ENCODE measurements around the gene GPC6.

The GPC6 gene

DNA sequence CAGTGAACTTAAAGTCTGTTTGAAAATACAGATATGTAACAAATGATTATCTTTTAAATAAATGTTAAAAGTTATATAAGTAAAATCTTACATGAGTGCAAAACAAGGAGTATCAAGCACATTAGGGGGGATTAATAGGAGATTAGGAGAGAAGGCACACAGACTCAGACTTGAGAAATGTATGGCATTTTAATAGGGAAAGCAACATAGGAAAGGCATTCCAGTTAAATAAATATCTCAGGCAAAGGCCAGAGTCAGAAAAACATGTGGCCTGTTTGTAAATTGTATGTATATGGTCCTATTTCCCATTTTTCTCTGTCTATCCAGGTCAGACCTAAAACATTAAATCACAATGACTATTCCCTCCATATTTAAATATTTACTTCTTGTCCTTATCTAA lies 462.7 kb downstream of the GPC6 start:
- DNase-seq (no peak), ATAC-seq (no peak)
- Mint-ChIP-seq H3K36me3 (ENCODE audit: low read depth) (no peaks in the 10 kb centered on the region), H3K4me3 (no peak overlapping the region), H3K4me1 (no peaks in the 10 kb centered on the region), H3K9me3 (peaks cover 4% of the 10 kb centered on the region), H3K27ac (no peak overlapping the region), H3K27me3 (no peaks in the 10 kb centered on the region)

DNA sequence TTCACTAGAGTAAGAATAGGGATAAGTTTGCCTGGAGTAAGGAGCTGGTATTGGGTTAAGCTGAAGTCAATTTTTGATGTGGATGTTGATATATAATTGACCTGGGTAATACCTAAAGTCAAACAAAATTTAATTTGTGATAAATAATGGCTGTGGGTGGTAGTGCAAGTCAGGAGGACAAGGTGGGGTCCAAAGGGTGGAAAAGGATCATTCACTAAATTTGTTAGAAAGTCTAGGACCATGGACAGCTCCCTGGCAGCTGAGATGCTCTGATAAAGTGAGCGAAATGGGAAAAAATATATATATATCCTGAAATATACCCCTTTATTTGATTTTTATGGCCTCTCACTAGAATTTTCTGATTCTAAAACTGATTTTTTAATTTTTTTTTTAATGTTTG lies 463.5 kb downstream of the GPC6 start:
- DNase-seq (no peak), ATAC-seq (no peak)
- no peak overlapping the region for H3K4me3 Mint-ChIP-seq
- H3K27me3 Mint-ChIP-seq = no peaks in the 10 kb centered on the region
- H3K9me3 Mint-ChIP-seq = peaks cover 4% of the 10 kb centered on the region
- no peaks in the 10 kb centered on the region for H3K36me3 Mint-ChIP-seq (ENCODE audit: low read depth)
- no peak overlapping the region for H3K27ac Mint-ChIP-seq
- no peaks in the 10 kb centered on the region for H3K4me1 Mint-ChIP-seq

DNA sequence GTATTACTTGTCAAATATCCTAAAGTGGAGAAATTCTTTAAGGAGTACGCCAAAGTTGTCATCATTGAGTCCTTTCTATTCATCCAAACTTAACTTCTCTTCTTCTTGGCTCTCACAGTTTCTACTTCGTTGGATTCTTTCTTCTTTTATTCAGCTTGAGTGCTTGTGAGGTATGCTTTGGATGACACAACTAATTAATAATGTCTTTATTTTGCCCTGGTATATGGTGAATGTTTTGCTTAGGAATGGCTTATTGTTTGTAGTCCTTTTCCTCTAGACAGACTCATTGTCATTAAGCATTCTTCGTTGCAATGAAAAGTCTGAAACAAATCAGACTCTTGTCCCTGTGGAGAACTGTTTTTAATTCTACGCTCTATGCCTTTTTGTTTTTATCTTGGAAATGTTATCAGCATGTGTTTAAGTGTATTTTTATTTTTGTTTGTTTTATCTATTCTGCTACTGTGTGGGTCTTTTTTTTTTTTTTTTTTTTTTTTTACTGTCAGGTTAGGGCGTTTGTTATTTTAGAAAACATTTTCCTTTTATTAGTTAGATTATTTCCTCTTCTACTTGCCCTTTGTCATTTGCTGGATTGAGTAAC lies 471.5 kb downstream of the GPC6 start:
- ATAC-seq = no peak
- Mint-ChIP-seq H3K36me3 (ENCODE audit: low read depth) (no peaks in the 10 kb centered on the region), H3K4me3 (no peak overlapping the region), H3K9me3 (peaks cover 4% of the 10 kb centered on the region), H3K27me3 (no peaks in the 10 kb centered on the region), H3K4me1 (no peaks in the 10 kb centered on the region), H3K27ac (no peak overlapping the region)
- no peak for DNase-seq

DNA sequence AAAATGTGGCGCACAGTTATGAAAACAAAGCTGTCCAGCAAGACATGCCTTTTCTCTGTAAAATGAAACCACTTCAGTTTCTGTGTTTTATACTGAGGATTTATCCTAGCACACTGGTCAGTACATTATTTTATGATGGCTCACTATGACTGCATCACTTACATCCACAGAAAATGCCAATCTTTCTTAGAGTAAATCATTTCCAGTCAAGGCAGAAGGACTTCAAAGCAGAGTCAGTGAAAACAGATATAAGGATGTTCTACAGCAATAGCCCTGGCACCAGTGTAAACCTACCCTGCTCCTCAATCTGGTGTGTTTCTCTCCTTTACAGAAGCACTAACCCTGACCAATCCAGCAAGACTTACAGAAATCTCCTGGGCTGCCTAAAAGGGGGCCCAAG lies 473.5 kb downstream of the GPC6 start:
- H3K36me3 Mint-ChIP-seq (ENCODE audit: low read depth) = no peaks in the 10 kb centered on the region
- no peak overlapping the region for H3K4me3 Mint-ChIP-seq
- peaks cover 4% of the 10 kb centered on the region for H3K9me3 Mint-ChIP-seq
- no peak for DNase-seq
- H3K27ac Mint-ChIP-seq = no peak overlapping the region
- no peaks in the 10 kb centered on the region for H3K27me3 Mint-ChIP-seq
- ATAC-seq = no peak
- H3K4me1 Mint-ChIP-seq = no peaks in the 10 kb centered on the region

DNA sequence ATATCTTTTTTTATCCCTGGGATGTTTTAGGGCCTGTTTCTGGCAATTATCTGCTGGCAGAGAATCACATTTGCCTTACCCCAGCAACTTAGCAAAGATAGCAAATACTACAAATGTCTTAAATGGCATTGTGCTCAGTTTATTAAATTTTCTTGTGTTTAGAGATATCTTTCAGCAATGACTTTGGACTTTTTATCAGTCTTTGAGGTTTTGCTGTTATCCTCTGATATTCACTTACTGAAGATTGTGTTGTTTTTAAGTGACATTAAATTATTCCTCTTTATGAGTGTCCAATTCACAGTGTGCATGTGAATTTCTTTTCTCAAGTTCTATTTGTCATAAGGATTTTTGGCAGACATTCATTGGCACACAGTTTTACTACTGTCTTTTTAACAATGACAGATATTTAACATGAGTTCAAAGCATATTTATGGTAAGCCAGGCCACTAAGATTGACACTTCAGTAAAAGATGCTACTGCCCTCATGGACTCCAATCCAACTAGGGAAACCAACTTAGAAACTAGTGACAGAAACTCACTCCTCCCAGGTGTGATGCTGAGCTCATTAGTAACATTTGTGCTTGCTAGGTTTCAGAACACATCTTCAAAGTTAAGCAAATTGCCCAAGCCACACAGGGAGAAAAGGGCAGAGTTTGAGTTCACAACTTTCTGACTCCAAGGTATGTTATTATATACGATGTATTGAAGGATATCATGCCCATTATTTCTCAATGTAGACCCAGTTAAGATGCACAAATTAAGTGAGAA lies 481.9 kb downstream of the GPC6 start:
- H3K27me3 Mint-ChIP-seq = no peaks in the 10 kb centered on the region
- H3K36me3 Mint-ChIP-seq (ENCODE audit: low read depth) = no peaks in the 10 kb centered on the region
- no peaks in the 10 kb centered on the region for H3K4me1 Mint-ChIP-seq
- H3K27ac Mint-ChIP-seq = no peak overlapping the region
- H3K4me3 Mint-ChIP-seq = no peak overlapping the region
- H3K9me3 Mint-ChIP-seq = peaks cover 3% of the 10 kb centered on the region
- ATAC-seq (no peak), DNase-seq (no peak)

DNA sequence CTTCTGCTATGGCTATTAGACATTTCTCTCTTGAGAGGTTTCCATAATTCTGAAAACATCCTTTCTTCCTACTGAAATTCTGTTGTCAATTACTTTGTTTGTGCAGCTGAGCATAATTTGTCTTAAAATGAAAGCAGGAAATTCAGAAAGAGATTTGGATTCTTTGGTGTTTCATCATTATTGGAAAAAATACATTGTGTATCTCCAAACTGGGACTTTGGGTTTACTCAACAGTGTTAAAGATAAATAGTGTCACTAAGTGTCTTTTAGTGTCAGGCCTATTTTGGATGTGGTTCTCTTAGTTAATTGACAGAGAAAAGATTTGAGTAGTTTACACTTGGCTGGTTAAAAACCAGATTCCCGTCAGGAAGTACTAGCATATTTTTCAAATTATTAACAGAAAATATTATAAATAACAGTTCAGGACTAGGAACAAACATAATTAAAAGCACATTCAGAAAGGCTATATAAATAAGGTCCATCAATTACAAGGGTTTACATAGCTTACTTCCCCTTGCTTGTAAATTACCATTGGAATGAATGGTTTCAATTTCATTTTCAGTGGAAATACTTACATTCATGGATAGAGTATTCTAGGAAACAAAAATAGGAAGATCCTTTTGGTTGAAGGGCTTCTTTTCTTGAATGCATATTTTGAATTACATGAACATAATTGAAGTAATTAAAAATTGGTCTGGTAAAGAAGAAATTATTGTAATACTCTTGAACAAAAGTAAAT lies 483.1 kb downstream of the GPC6 start:
- Mint-ChIP-seq H3K9me3 (peaks cover 14% of the 10 kb centered on the region), H3K4me3 (no peak overlapping the region), H3K27me3 (no peaks in the 10 kb centered on the region), H3K4me1 (no peaks in the 10 kb centered on the region), H3K27ac (no peak overlapping the region), H3K36me3 (ENCODE audit: low read depth) (no peaks in the 10 kb centered on the region)
- no peak for DNase-seq
- no peak for ATAC-seq

DNA sequence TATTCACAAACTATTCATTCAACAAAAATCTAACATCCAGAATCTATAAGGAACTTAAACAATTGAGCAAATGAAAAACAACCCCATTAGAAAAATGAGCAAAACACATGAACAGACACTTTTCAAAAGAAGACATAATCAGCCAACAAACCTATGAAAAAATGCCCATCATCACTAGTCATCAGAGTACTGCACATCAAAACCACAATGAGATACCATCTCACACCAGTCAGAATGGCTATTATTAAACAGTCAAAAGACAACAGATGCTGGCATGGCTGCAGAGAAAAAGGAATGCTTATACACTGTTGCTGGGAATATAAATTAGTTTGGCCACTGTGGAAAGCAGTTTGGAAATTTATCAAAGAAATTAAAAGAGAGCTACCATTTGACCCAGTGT lies 487.6 kb downstream of the GPC6 start:
- Mint-ChIP-seq H3K27me3 (no peaks in the 10 kb centered on the region), H3K9me3 (peaks cover 20% of the 10 kb centered on the region), H3K4me1 (no peaks in the 10 kb centered on the region), H3K27ac (no peak overlapping the region), H3K36me3 (ENCODE audit: low read depth) (no peaks in the 10 kb centered on the region), H3K4me3 (no peak overlapping the region)
- no peak for ATAC-seq
- no peak for DNase-seq

DNA sequence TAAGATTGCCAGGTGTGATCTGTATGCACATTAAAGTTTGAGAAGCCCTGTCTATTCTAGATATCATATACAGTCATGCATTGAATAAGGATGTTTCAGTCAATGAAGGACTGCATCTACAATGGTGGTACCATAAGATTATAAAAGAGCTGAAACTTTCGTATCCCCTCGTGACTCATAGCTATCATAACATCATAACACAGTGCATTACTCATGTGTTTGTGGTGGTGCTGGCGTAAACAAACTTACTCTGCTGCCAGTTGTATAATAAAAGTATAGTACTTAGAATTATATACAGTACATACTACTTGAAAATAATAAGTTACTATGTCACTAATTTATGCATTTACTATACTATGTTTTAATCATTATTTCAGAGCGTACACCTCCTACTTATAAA lies 489.3 kb downstream of the GPC6 start:
- ATAC-seq = no peak
- H3K36me3 Mint-ChIP-seq (ENCODE audit: low read depth) = no peaks in the 10 kb centered on the region
- H3K27me3 Mint-ChIP-seq = no peaks in the 10 kb centered on the region
- no peaks in the 10 kb centered on the region for H3K4me1 Mint-ChIP-seq
- DNase-seq = no peak
- peaks cover 30% of the 10 kb centered on the region for H3K9me3 Mint-ChIP-seq
- H3K4me3 Mint-ChIP-seq = no peak overlapping the region
- H3K27ac Mint-ChIP-seq = no peak overlapping the region

DNA sequence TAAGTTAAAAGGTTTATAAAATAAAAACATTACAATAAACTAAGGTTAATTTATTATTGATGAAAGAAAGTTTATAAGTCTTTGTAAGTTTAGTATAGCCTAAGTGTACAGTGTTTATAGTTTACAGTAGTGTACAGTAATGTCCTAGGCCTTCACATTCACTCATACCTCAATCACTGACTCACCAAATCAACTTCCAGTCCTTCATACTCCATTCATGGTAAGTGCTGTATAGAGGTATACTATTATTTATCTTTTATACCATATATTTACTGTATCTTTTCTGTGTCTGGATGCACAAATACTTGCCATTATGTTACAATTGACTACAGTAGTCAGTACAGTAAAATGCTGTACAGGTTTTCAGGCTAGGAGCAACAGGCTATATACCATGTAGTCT lies 490.0 kb downstream of the GPC6 start:
- no peaks in the 10 kb centered on the region for H3K4me1 Mint-ChIP-seq
- peaks cover 30% of the 10 kb centered on the region for H3K9me3 Mint-ChIP-seq
- no peaks in the 10 kb centered on the region for H3K27me3 Mint-ChIP-seq
- no peak for ATAC-seq
- DNase-seq = no peak
- H3K27ac Mint-ChIP-seq = no peak overlapping the region
- no peaks in the 10 kb centered on the region for H3K36me3 Mint-ChIP-seq (ENCODE audit: low read depth)
- no peak overlapping the region for H3K4me3 Mint-ChIP-seq

DNA sequence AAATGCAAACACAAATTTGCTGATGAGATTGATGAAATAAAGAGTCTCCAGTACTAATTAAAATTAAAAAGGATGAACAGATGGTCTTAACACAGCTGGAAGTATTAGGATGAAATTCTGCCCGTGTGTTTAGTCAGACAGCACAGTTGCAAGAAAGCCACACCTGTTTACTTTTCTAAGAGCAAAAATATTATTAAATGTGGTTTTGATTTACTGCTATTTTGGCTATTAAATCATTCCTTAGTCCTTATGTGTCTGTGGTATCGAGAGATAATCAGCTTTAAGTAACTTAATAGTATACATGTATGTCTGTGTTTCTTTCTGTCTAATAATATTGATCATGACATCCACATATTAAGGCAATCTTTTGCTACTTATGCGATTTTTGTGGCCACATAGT lies 494.9 kb downstream of the GPC6 start:
- Mint-ChIP-seq H3K4me3 (no peak overlapping the region), H3K36me3 (ENCODE audit: low read depth) (no peaks in the 10 kb centered on the region), H3K27ac (no peak overlapping the region), H3K9me3 (peaks cover 10% of the 10 kb centered on the region), H3K27me3 (no peaks in the 10 kb centered on the region), H3K4me1 (no peaks in the 10 kb centered on the region)
- ATAC-seq = no peak
- DNase-seq = no peak

DNA sequence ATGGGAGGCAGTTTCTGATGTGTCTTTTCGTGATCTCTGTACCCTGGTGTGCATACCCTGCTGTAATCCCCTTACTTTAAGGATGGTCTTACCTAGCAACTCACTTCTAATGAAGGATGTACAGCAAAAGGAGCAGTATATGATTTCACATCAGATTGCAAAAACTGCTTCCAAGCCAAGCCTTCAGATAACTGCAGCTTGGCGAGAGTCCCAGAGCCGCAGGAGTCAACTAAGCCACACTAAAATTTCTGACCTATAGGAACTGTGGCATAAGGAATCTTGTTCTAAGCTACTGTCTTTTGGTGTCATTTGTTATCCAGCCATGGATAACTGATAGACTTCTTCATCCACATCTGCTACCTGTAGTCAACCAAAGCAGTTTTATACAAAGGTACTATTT lies 496.7 kb downstream of the GPC6 start:
- Mint-ChIP-seq H3K27ac (no peak overlapping the region), H3K9me3 (peaks cover 10% of the 10 kb centered on the region), H3K27me3 (no peaks in the 10 kb centered on the region), H3K4me3 (no peak overlapping the region), H3K4me1 (no peaks in the 10 kb centered on the region), H3K36me3 (ENCODE audit: low read depth) (no peaks in the 10 kb centered on the region)
- DNase-seq (no peak), ATAC-seq (no peak)

DNA sequence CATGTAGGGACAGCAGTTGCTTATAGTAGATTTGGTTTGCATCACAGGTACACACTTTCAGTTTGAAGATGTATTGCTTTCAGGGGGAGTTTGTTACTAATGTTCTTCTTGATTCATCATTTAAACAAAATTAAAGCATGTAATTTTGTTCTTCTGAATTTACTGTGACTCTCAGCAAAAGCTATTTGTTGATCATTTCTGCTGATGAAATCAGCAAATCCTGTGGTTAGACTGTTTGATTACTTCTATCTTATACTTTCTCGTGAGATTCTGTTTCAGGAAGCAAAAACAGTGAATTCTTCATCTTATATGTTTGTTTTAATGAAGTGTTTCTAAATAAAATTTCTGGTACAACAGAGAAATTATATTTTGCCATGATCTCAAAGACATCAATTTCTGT lies 497.6 kb downstream of the GPC6 start:
- Mint-ChIP-seq H3K27ac (no peak overlapping the region), H3K4me3 (no peak overlapping the region), H3K36me3 (ENCODE audit: low read depth) (no peaks in the 10 kb centered on the region), H3K27me3 (no peaks in the 10 kb centered on the region), H3K9me3 (peaks cover 10% of the 10 kb centered on the region), H3K4me1 (no peaks in the 10 kb centered on the region)
- DNase-seq (no peak), ATAC-seq (no peak)

DNA sequence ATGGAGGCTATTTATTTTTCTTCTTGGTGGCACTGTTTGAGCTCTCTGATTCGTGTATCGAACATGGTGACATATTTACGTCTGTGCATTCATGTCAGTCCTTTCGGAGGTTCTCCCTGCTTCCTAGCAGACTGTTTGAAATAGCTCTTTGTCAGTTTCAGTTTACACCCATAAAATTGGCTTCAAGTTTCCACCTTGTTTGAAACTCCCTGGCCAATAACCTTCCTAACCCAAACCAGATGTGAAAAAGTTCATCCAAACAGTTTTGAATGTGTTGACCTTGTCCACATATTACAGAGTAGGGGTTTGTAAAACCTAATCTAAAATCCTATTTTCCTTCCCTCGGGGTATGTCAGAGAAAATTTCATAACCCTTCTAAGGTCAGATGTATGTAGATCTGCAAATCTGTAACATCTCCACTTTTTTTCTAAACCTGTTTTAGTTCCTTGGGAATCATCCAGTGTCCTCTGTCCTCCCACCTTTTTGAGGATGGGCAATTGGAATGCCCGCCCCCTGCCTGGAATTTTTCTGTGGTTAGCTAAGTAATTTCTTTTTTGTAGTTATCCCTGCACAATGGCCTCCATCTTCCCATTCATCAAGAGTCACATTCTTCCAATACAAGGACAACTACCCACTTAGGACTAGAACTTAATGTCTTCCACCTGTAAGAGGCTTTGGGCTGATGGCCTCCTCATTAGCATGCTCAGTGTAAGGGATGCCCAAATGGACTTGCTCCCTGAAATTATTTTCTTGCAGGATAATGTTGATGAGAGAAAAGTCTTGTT lies 499.8 kb downstream of the GPC6 start:
- Mint-ChIP-seq H3K4me3 (no peak overlapping the region), H3K27me3 (no peaks in the 10 kb centered on the region), H3K4me1 (no peaks in the 10 kb centered on the region), H3K9me3 (no peaks in the 10 kb centered on the region), H3K27ac (no peak overlapping the region), H3K36me3 (ENCODE audit: low read depth) (no peaks in the 10 kb centered on the region)
- no peak for DNase-seq
- no peak for ATAC-seq

DNA sequence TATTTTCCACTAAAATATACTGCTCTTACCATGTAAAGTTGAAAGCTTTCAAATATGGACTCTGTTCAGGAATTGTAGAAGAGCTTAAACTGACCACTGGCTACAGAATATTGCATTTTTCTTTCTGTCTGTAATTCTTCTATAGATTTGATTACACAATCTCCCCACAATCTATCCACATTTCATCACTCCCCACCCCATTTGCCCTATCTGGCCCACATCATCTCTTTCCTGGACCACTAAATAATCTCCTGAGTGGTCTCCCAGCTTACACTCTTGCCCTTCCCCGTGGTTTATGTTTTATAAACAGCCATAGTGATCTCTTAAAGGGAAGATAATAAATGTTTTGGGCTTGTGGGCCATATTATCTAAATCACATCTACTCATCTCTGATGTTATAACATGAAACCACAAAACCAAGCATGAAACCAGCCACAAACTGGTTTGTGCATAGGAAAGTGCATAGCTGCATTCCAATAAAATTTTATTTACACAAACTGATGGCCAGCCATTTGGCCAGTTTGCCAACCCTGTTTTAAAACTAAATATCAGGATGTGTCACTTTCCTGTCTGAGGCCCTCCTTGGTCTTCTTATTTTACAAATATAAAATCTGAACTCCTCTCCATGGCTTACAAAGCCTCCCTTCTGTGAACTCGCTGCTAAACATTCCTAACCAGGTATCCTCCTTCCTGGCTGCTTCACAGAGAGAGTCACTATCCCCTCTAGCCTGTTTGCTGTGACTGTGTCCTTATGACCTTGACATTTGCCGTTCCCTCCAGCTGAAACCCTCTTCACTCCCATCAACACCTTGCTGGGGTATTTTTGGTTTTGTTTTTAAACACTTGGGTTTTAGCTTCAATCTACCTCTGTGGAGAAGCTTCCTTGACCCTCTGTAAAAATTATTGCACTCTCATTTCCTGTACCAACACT lies 500.9 kb downstream of the GPC6 start:
- ATAC-seq (no peak), DNase-seq (no peak)
- H3K9me3 Mint-ChIP-seq = no peaks in the 10 kb centered on the region
- no peak overlapping the region for H3K27ac Mint-ChIP-seq
- no peaks in the 10 kb centered on the region for H3K36me3 Mint-ChIP-seq (ENCODE audit: low read depth)
- H3K4me3 Mint-ChIP-seq = no peak overlapping the region
- no peaks in the 10 kb centered on the region for H3K4me1 Mint-ChIP-seq
- no peaks in the 10 kb centered on the region for H3K27me3 Mint-ChIP-seq

Measured in activated naive CD8-positive, alpha-beta T cell treated with anti-CD3 and anti-CD28 coated beads, Interleukin-2, amount 50 U/mL, for 24 hours (primary cell).